HG03064 (cell line): Measurements from ENCODE around the gene LIPT2.

Experiments used
- ATAC-seq: cut with Tn5 transposase; IDR thresholded peaks from one replicate; pipeline ENCODE4 v1.9.1; 2021; ENCODE audit warnings: low read depth; ENCODE audit not compliant: unreplicated experiment

Gene LIPT2

GRCh38 chr11:74466916-74467885 lies 26.3 kb downstream of the LIPT2 start, which contains the start of gene KCNE3:
Gene KCNE3 (minus strand): TSS chr11:74467549. CDS start chr11:74457563, 9,986 bp downstream.
- ATAC-seq = no peak

- ATAC-seq = no peak
Measured at GRCh38 chr11:74465291-74465708, 28.2 kb downstream of the LIPT2 start.

GRCh38 chr11:74464746-74465145 lies 28.8 kb downstream of the LIPT2 start:
- ATAC-seq = no peak

GRCh38 chr11:74463216-74463615 lies 30.3 kb downstream of the LIPT2 start:
- ATAC-seq = no peak

- ATAC-seq = no peak
Measured at GRCh38 chr11:74462631-74463030, 30.9 kb downstream of the LIPT2 start.

GRCh38 chr11:74462009-74462408 lies 31.5 kb downstream of the LIPT2 start:
- ATAC-seq = no peak

- ATAC-seq = no peak
Measured at GRCh38 chr11:74460481-74461154, 32.9 kb downstream of the LIPT2 start.

GRCh38 chr11:74460065-74460464 lies 33.5 kb downstream of the LIPT2 start:
- no peak for ATAC-seq

- ATAC-seq = no peak
Measured at GRCh38 chr11:74459584-74459983, 33.9 kb downstream of the LIPT2 start.

- no peak for ATAC-seq
Measured at GRCh38 chr11:74457356-74457755, 36.2 kb downstream of the LIPT2 start.

- no peak for ATAC-seq
Measured at GRCh38 chr11:74453373-74453975, 40.0 kb downstream of the LIPT2 start.

GRCh38 chr11:74452366-74452765 lies 41.2 kb downstream of the LIPT2 start:
- ATAC-seq = no peak

GRCh38 chr11:74450318-74450717 lies 43.2 kb downstream of the LIPT2 start:
- ATAC-seq = no peak

- ATAC-seq = no peak
Measured at GRCh38 chr11:74449369-74449931, 44.1 kb downstream of the LIPT2 start.

GRCh38 chr11:74447720-74448119 lies 45.8 kb downstream of the LIPT2 start:
- ATAC-seq = no peak

GRCh38 chr11:74446532-74446938 lies 47.0 kb downstream of the LIPT2 start:
- no peak for ATAC-seq

GRCh38 chr11:74444173-74444826 lies 49.2 kb downstream of the LIPT2 start:
- no peak for ATAC-seq

- no peak for ATAC-seq
Measured at GRCh38 chr11:74443071-74443864, 50.3 kb downstream of the LIPT2 start.

GRCh38 chr11:74442636-74443035 lies 50.9 kb downstream of the LIPT2 start:
- no peak for ATAC-seq
